Erythroblast (primary cell): ENCODE results near the gene OCA2.

Experiments used
- GATA1 ChIP-seq: IDR thresholded peaks from 2 replicates; pipeline ENCODE4 v1.6.1; 2011; ENCODE audit warnings: low read depth, mild to moderate bottlenecking, control low read depth, low read length, moderate library complexity
- POLR2A ChIP-seq: IDR thresholded peaks from 2 replicates; pipeline ENCODE4 v1.6.1; 2011; ENCODE audit warnings: mild to moderate bottlenecking, low read length

- TF ChIP-seq POLR2A (no peak), GATA1 (no peak)
Observed at GRCh38 chr15:28025413-28025812, 73.7 kb downstream of the OCA2 start.
